ENCODE data around the gene SYPL2.

SYPL2 gene

DNA sequence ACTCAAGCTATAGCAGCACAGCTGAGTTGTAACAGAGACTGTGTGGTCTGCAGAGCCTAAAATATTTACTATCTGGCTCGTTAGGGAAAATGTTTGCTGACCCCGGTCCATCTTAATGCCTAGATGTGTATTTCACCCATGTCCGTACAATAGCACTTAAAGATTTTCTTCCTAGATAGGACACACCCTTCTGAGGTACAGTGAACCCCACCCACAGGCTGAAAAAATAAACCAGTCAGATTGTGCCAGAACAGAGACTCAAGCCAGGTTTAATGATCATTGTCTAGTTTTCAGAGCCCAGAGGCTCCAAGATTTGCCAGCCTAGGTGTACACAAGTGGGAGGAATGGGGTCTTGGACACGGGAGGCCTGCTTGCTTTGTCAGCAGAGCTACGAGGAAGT is 37.6 kb downstream of the SYPL2 start:
- no peak for TF ChIP-seq CTCF (IDR thresholded peaks at IDR 0.05)

- TF ChIP-seq CTCF (IDR thresholded peaks at IDR 0.05) = no peak
Observed at GRCh38 chr1:109504974-109505373, 38.6 kb downstream of the SYPL2 start.

DNA sequence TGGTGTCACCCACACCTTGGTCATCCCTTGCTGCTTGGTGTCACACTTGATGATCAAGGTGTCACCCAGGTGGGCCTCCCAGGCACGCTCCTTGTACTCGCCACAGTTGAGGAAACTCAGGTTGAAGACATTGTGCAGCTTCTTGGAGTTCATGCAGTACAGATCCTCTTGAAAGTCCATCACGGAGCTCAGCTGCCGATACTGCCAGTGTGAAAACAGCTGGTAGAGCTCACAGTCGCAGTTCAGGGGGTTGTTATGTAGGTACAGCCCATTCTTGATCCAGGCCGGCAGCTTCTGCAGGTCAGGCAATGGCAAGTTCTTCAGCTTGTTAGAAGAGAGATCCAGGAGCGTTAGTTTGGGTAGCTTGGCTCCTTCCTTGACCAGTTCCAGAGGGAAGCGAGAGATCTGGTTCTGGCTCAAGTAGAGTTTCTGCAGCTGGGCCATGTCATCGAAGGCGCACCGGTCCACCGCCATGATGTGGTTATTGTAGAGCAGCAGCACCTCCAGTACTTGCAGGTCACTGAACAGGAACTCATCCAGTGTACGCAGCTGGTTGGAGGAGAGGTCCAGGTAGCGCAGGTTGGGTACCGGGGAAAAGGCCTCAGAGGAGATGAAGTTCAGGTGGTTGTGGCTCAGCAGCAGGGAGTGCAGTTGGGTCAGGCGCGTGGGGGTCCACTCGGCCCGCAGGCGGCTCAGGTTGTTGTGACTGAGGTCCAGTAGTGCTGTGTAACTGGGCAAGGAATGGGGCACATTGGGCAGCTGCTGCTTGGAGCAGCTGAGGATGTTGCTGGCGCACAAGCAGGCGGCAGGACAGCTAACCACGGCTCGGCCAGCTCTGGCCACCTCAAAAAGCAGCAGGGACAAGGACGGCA is 41.9 kb downstream of the SYPL2 start:
- no peak for TF ChIP-seq CTCF (IDR thresholded peaks at IDR 0.05)

GRCh38 chr1:109508873-109509175 is 42.5 kb downstream of the SYPL2 start:
- no peak for TF ChIP-seq CTCF (IDR thresholded peaks at IDR 0.05)

DNA sequence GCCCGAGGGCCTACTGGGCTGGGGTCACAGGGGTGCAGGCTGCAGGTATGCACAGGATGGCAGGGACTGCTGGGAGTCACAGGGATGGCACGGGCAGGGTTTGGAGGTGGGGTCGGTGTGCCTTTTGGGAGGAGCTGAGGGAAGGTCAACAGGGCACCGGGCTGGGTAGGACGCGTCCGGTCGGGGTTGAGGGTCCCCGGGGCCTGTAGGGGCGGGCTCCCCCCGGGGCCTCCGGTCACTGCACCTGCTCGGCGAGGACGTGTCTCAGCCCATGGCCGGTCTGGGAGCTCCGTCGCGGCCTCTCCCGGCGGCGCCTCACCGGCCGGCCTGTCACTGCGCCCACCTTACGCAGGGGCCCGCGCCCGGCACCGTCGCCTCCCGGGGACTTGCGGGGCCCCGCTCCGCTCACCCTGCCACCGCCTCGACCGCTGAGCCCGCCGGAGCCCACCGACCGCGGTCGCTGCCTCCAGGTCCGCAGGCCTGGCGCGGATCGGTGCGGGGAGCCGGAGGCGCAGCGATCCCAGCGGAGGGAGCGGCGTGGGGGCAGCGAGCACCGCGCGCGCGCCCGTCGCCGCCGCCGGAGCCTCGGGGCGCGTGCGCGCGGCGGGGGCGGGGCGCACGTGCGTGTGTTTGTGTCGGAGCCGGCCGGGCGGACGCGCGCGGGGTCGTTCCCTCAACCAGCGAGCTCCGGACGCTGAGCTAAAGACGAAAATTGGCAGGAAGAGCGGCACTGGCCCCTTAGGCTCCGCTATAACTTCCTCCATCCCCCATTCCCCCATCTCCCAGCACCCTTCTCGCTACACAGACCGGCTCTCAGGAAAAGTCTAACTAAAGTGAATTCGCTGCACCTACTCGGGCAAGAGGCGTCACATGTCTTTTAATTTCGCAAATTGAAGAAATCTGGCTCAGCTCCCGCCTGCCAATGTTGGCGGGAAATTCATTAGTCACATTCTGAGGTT is 43.1 kb downstream of the SYPL2 start, which contains the start of gene AMIGO1:
Gene AMIGO1, minus strand, starts transcription at position 552 of the 959 bp plus-strand sequence. CDS start 815 bp downstream, outside the sequence.
- TF ChIP-seq CTCF (IDR thresholded peaks at IDR 0.05) = no peak

DNA sequence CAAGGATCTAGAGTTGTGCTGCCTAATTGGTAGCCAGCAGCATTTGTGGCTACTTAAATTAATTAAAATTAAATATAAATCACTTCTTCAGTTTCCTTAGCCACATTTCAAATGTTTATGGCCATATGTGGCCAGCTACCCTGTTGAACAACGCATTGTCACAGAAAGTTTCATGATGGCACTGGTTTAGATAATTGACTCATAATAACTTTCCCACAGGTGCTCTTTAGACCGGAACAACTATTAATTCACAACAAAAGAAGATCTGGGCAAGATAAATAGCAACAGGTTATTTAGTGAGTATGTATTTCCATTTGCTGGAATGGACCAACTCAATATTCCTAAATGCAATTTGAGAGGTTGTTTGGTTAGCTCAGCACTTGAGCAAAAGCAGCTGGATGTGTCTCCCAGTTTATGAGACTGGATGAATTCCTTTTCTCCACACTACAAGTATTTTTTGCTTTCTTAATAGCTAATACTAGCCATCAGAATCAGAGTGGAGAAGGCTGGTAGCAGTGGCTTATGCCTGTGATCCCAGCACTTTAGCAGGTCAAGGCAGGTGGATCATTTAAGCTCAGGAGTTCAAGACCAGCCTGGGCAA is 46.9 kb downstream of the SYPL2 start:
- no peak for TF ChIP-seq CTCF (IDR thresholded peaks at IDR 0.05)

- TF ChIP-seq CTCF (IDR thresholded peaks at IDR 0.05) = no peak
Observed at GRCh38 chr1:109514846-109515245, 48.5 kb downstream of the SYPL2 start.

All from LNCAP (cell line).